IMR-90 (cell line): Measurements from ENCODE around the gene UBXN6. TPM values are rescaled to one million over a fixed set of nuclear protein-coding genes. Genes with fewer than 3 reads are reported as not detected.

ENCODE experiments used
- ATAC-seq: fragments of 200-7000 bp; cut with Tn5 transposase; 2 replicates; pipeline ENCODE4 v1.9.1; 2020; ENCODE audit warnings: low read depth, mild to moderate bottlenecking, moderate library complexity
- BruUV-seq: library from RNA; stranded (reverse); fragments of 400-500 nt; replicated peaks from 2 replicates; lab custom pipeline; 2021; lab: Mats Ljungman, UMichigan
- CTCF ChIA-PET: fragments of 300-600 bp; formaldehyde crosslinking; extraction: SDS; loops from one replicate; lab custom pipeline; 2021; ENCODE audit warnings: antibody characterized with exemption; lab: Yijun Ruan, JAX
- POLR2A ChIA-PET: fragments of 300-600 bp; sonication (Branson Sonifier 250); formaldehyde crosslinking; loops from one replicate; lab custom pipeline; 2022; ENCODE audit warnings: antibody characterized with exemption; ENCODE audit not compliant: unreplicated experiment; lab: Charles Lee
- DNase-seq: peaks from one replicate; pipeline ENCODE4 v3.0.0; 2013
- H2AFZ ChIP-seq: replicated peaks from 2 replicates; pipeline ENCODE3; 2013; ENCODE audit warnings: low read length, mild to moderate bottlenecking; ENCODE audit not compliant: poor library complexity
- H2AK5ac ChIP-seq: 2 replicates; pipeline ENCODE4 v1.6.1; 2013; ENCODE audit warnings: low read depth, low read length, inconsistent platforms
- H2AK9ac ChIP-seq: replicated peaks from 2 replicates; pipeline ENCODE3; 2013; ENCODE audit warnings: mild to moderate bottlenecking, low read depth, low read length, moderate library complexity; ENCODE audit not compliant: poor library complexity
- H2BK120ac ChIP-seq: 2 replicates; pipeline ENCODE4 v1.6.1; 2013; ENCODE audit warnings: low read depth, low read length, inconsistent platforms
- H2BK15ac ChIP-seq: 3 replicates; pipeline ENCODE4 v1.6.1; 2013; ENCODE audit warnings: low read depth, low read length, inconsistent platforms
- H2BK20ac ChIP-seq: 2 replicates; pipeline ENCODE4 v1.6.1; 2013; ENCODE audit warnings: low read depth, mild to moderate bottlenecking, inconsistent platforms, low read length, moderate library complexity
- H2BK5ac ChIP-seq: 2 replicates; pipeline ENCODE4 v1.6.1; 2013; ENCODE audit warnings: mild to moderate bottlenecking, low read depth, low read length, inconsistent platforms; ENCODE audit not compliant: poor library complexity, severe bottlenecking
- H3K14ac ChIP-seq: replicated peaks from 2 replicates; pipeline ENCODE4 v1.6.1; 2013; ENCODE audit warnings: low read depth, low read length, inconsistent platforms
- H3K18ac ChIP-seq: 2 replicates; pipeline ENCODE4 v1.6.1; 2013; ENCODE audit warnings: low read depth, low read length, control low read depth
- H3K23ac ChIP-seq: 2 replicates; pipeline ENCODE4 v1.6.1; 2013; ENCODE audit warnings: low read depth, low read length, inconsistent platforms
- H3K27ac ChIP-seq: 2 replicates; pipeline ENCODE4 v1.5.1; 2013; ENCODE audit warnings: mild to moderate bottlenecking, control low read depth, low read length; ENCODE audit not compliant: insufficient read depth
- H3K27me3 ChIP-seq: 2 replicates; pipeline ENCODE4 v1.6.1; 2013; ENCODE audit warnings: low read length; ENCODE audit not compliant: control insufficient read depth, insufficient read depth
- H3K36me3 ChIP-seq: 2 replicates; pipeline ENCODE4 v1.6.1; 2013; ENCODE audit warnings: low read length, mixed read lengths; ENCODE audit not compliant: control insufficient read depth, insufficient read depth
- H3K4ac ChIP-seq: 2 replicates; pipeline ENCODE4 v1.6.1; 2013; ENCODE audit warnings: low read depth, low read length, inconsistent platforms
- H3K4me1 ChIP-seq: 2 replicates; pipeline ENCODE4 v1.6.1; 2013; ENCODE audit warnings: low read length, mixed read lengths; ENCODE audit not compliant: control insufficient read depth, insufficient read depth
- H3K4me2 ChIP-seq: 2 replicates; pipeline ENCODE4 v1.6.1; 2013; ENCODE audit warnings: low read depth, mild to moderate bottlenecking, control low read depth, low read length, moderate library complexity
- H3K4me3 ChIP-seq: 2 replicates; pipeline ENCODE4 v1.5.1; 2013; ENCODE audit warnings: low read depth, mild to moderate bottlenecking, control low read depth, low read length, moderate library complexity; ENCODE audit not compliant: insufficient read depth
- H3K56ac ChIP-seq: 2 replicates; pipeline ENCODE4 v1.6.1; 2013; ENCODE audit warnings: low read length, inconsistent platforms; ENCODE audit not compliant: insufficient read depth; ENCODE audit errors: extremely low read depth
- H3K79me1 ChIP-seq, 2 experiments: 2 replicates each; pipeline ENCODE4 v1.6.1; 2013; ENCODE audit warnings: low read length in 2 of 2, inconsistent platforms in 1 of 2, low read depth in 1 of 2
- H3K9ac ChIP-seq: 2 replicates; pipeline ENCODE4 v1.6.1; 2013; ENCODE audit warnings: low read depth, low read length, control low read depth
- H3K9me1 ChIP-seq: 2 replicates; pipeline ENCODE4 v1.6.1; 2013; ENCODE audit warnings: low read length, inconsistent platforms; ENCODE audit not compliant: insufficient read depth
- H3K9me3 ChIP-seq: 2 replicates; pipeline ENCODE4 v1.6.1; 2013; ENCODE audit warnings: low read length; ENCODE audit not compliant: control insufficient read depth, insufficient read depth
- H4K20me1 ChIP-seq: 2 replicates; pipeline ENCODE4 v1.6.1; 2013; ENCODE audit warnings: low read length, inconsistent platforms; ENCODE audit not compliant: insufficient read depth
- H4K5ac ChIP-seq: 2 replicates; pipeline ENCODE4 v1.6.1; 2013; ENCODE audit warnings: mild to moderate bottlenecking, low read depth, low read length, control low read depth
- H4K8ac ChIP-seq, 2 experiments: 2 replicates each; pipeline ENCODE4 v1.6.1; 2013; ENCODE audit warnings: low read depth in 2 of 2, low read length in 2 of 2, control low read depth in 1 of 2, inconsistent platforms in 1 of 2
- H4K91ac ChIP-seq: 2 replicates; pipeline ENCODE4 v1.6.1; 2013; ENCODE audit warnings: low read depth, low read length, inconsistent platforms; ENCODE audit not compliant: insufficient read depth
- CEBPB ChIP-seq: IDR thresholded peaks from 2 replicates; pipeline ENCODE4 v1.6.1; 2012; ENCODE audit warnings: low read depth, low read length, improper control_type of control experiment
- FOS ChIP-seq: fragments of 150-350 bp; IDR thresholded peaks from 2 replicates; pipeline ENCODE4 v1.6.1; 2016; ENCODE audit warnings: low read depth, low read length
- MAFK ChIP-seq: IDR thresholded peaks from 2 replicates; pipeline ENCODE4 v1.6.1; 2012; ENCODE audit warnings: low read depth, low read length, improper control_type of control experiment
- POLR2A ChIP-seq: IDR thresholded peaks from 2 replicates; pipeline ENCODE4 v1.6.1; 2012; ENCODE audit warnings: mild to moderate bottlenecking, low read depth, low read length
- RCOR1 ChIP-seq: IDR thresholded peaks from 2 replicates; pipeline ENCODE4 v1.6.1; 2012; ENCODE audit warnings: mild to moderate bottlenecking, low read length, improper control_type of control experiment; ENCODE audit not compliant: insufficient replicate concordance
- WGBS, 2 experiments: methylation state at CpG; one replicate each; pipeline versions ENCODE4 v1.1.5 to v1.1.7; 2013; ENCODE audit warnings: missing lambda C conversion rate in 2 of 2; ENCODE audit not compliant: insufficient read length in 1 of 2; ENCODE audit errors: extremely low coverage in 2 of 2; 5-methylcytosine and 5-hydroxymethylcytosine counted together
- dilution Hi-C: fragments of 300-500 bp; cut with HindIII; formaldehyde crosslinking; loops from one replicate; pipeline ENCODE4 v1.14.3; 2018; ENCODE audit warnings: low sequenced_read_pairs; ENCODE audit not compliant: unreplicated experiment
- in situ Hi-C: fragments of 300-500 bp; cut with MboI; formaldehyde crosslinking; loops from 3 replicates; pipeline ENCODE4 v1.14.3; 2019; ENCODE audit warnings: low sequenced_read_pairs, inconsistent platforms, mixed read lengths
- intact Hi-C: fragments of 100-400 bp; cut with micrococcal nuclease; formaldehyde crosslinking; loops from 2 replicates; pipeline ENCODE4 v1.10.0; 2022
- polyA plus RNA-seq, 3 experiments: library from polyadenylated mRNA; depleted of rRNA; stranded (reverse); fragments of >200 nt; gene quantifications; 2 replicates each; pipeline ENCODE4 v1.2.3, GENCODE V29; 2012; ENCODE audit warnings: low replicate concordance in 1 of 3
- total RNA-seq: library from RNA; depleted of rRNA; stranded (reverse); fragments of >200 nt; gene quantifications from 2 replicates; pipeline ENCODE4 v1.2.3, GENCODE V29; 2012

The UBXN6 gene
- total and polyA plus RNA-seq, 2 of the 4 experiments (the other 2 are of a cell fraction): 84.2 to 86.5 TPM

GRCh38 chr19:4429256-4429655 lies 28.3 kb downstream of the UBXN6 start:
- no peak overlapping the region for H3K18ac ChIP-seq
- H4K91ac ChIP-seq: 0 out of 2 replicates have a peak overlapping the region, but pooled peaks have one; percentile 24
- in situ Hi-C loops (no loop called here), dilution Hi-C loops (no loop called here), intact Hi-C loops (no loop called here)
- peak; percentile 62 for DNase-seq
- peaks cover 11% of the 10 kb centered on the region; the same call in 1 of the 2 replicates for H3K4me1 ChIP-seq
- H3K4me2 ChIP-seq: no peak overlapping the region
- H3K9me1 ChIP-seq: no peaks in the 10 kb centered on the region; the same call in 1 of the 2 replicates
- WGBS, 2 experiments: 92% methylated on average over 4 of the region's 16 CpGs; no CpG with 5 or more reads in 1 of the 2 experiments
- no TSS peak for BruUV-seq
- CTCF ChIA-PET: no interaction called here
- H2BK15ac ChIP-seq: no peak overlapping the region
- no peaks in the 10 kb centered on the region for H3K9me3 ChIP-seq
- no peak overlapping the region for H3K4ac ChIP-seq
- no peak overlapping the region for H3K4me3 ChIP-seq
- no peaks in the 10 kb centered on the region for H3K27me3 ChIP-seq
- no peak overlapping the region for H2AFZ ChIP-seq
- POLR2A ChIA-PET: no interaction called here
- H2AK9ac ChIP-seq: peak overlapping the region; percentile 71
- H3K56ac ChIP-seq: no peak overlapping the region
- no peak overlapping the region for H3K14ac ChIP-seq
- no peak overlapping the region for H2BK5ac ChIP-seq
- peak overlapping the region; percentile 23; the same call in 1 of the 2 replicates for H3K27ac ChIP-seq
- H2BK120ac ChIP-seq: no peak overlapping the region
- no peak overlapping the region for H2AK5ac ChIP-seq
- no peak overlapping the region for H4K8ac ChIP-seq
- peaks cover 20% of the 10 kb centered on the region for H3K36me3 ChIP-seq
- H3K9ac ChIP-seq: no peak overlapping the region
- no peak for TF ChIP-seq MAFK
- TF ChIP-seq CEBPB: peak; percentile 16; the same call in 1 of the 2 replicates
- no peak for TF ChIP-seq FOS
- TF ChIP-seq POLR2A: no peak
- no peak for TF ChIP-seq RCOR1
- H3K79me1 ChIP-seq: peaks cover 6% of the 10 kb centered on the region in 2 experiments; a peak in 1 of 4 replicates
- H4K5ac ChIP-seq: no peak overlapping the region
- H2BK20ac ChIP-seq: no peak overlapping the region
- H3K23ac ChIP-seq: no peak overlapping the region
- ATAC-seq: no peak
- H4K20me1 ChIP-seq: no peaks in the 10 kb centered on the region
